PC-9 (cell line): ENCODE results near the gene NID2. TPM values are rescaled to one million over a fixed set of nuclear protein-coding genes. Genes with fewer than 3 reads are reported as not detected.

ENCODE experiments used
- BruUV-seq: library from RNA; stranded (reverse); fragments of 400-500 nt; replicated peaks from 2 replicates; lab custom pipeline; 2021; lab: Mats Ljungman, UMichigan
- CTCF ChIA-PET: fragments of 300-600 bp; sonication (Branson Sonifier 250); formaldehyde crosslinking; loops from one replicate; lab custom pipeline; 2022; ENCODE audit warnings: antibody characterized with exemption; lab: Charles Lee
- POLR2A ChIA-PET: fragments of 300-600 bp; sonication (Branson Sonifier 250); formaldehyde crosslinking; loops from one replicate; lab custom pipeline; 2022; ENCODE audit warnings: antibody characterized with exemption; ENCODE audit not compliant: unreplicated experiment; lab: Charles Lee
- DNase-seq, 2 experiments: peaks; one replicate each; pipeline versions ENCODE4 v3.0.0 to v3.0.0-alpha.2; 2015 to 2022; ENCODE audit warnings: mixed read lengths in 1 of 2
- H2AFZ ChIP-seq: fragments of 200-600 bp; sonication (generic); 2 replicates; pipeline ENCODE4 v1.8.1; 2017; ENCODE audit warnings: antibody characterized with exemption
- H3F3A ChIP-seq: fragments of 200-600 bp; sonication (generic); 2 replicates; pipeline ENCODE4 v1.8.1; 2017; ENCODE audit warnings: antibody characterized with exemption, mild to moderate bottlenecking, low read depth; ENCODE audit not compliant: insufficient read depth
- H3K27ac ChIP-seq: fragments of 200-600 bp; sonication (generic); 2 replicates; pipeline ENCODE4 v1.6.1; 2016; ENCODE audit warnings: mixed run types
- H3K27me3 ChIP-seq: fragments of 200-600 bp; sonication (generic); 2 replicates; pipeline ENCODE4 v1.6.1; 2016; ENCODE audit warnings: low read depth, mixed run types; ENCODE audit not compliant: insufficient read depth
- H3K36me3 ChIP-seq: fragments of 200-600 bp; sonication (generic); 2 replicates; pipeline ENCODE4 v1.6.1; 2016; ENCODE audit warnings: low read depth, mixed run types
- H3K4me1 ChIP-seq: fragments of 200-600 bp; sonication (generic); replicated peaks from 2 replicates; pipeline ENCODE4 v1.6.1; 2016; ENCODE audit warnings: mixed run types; ENCODE audit not compliant: insufficient read depth
- H3K4me2 ChIP-seq: fragments of 200-600 bp; sonication (generic); 2 replicates; pipeline ENCODE4 v1.6.1; 2017; ENCODE audit warnings: mixed run types
- H3K4me3 ChIP-seq: fragments of 200-600 bp; sonication (generic); 2 replicates; pipeline ENCODE4 v1.6.1; 2016; ENCODE audit warnings: mixed run types
- H3K79me2 ChIP-seq: fragments of 200-600 bp; sonication (generic); 2 replicates; pipeline ENCODE4 v1.6.1; 2017; ENCODE audit warnings: low read depth, mixed run types
- H3K9me2 ChIP-seq: fragments of 200-600 bp; sonication (generic); 2 replicates; pipeline ENCODE4 v1.8.1; 2017; ENCODE audit warnings: mild to moderate bottlenecking; ENCODE audit not compliant: insufficient read depth
- H3K9me3 ChIP-seq: fragments of 200-600 bp; sonication (generic); 2 replicates; pipeline ENCODE4 v1.8.1; 2016; ENCODE audit warnings: low read depth; ENCODE audit not compliant: insufficient read depth
- H4K20me1 ChIP-seq: fragments of 200-600 bp; sonication (generic); 2 replicates; pipeline ENCODE4 v1.8.1; 2017; ENCODE audit not compliant: insufficient read depth
- CTCF ChIP-seq: fragments of 200-600 bp; sonication (generic); conservative IDR thresholded peaks from 2 replicates; pipeline ENCODE4 v1.6.1; 2017; ENCODE audit warnings: mixed run types, antibody characterized with exemption, mild to moderate bottlenecking, moderate library complexity
- EZH2 ChIP-seq: fragments of 200-600 bp; sonication (generic); IDR thresholded peaks from 2 replicates; pipeline ENCODE4 v1.8.0; 2017; ENCODE audit warnings: antibody characterized with exemption, low read depth
- intact Hi-C: fragments of 100-400 bp; cut with micrococcal nuclease; formaldehyde crosslinking; loops from one replicate; pipeline ENCODE4 v1.10.0; 2022; ENCODE audit not compliant: unreplicated experiment
- total RNA-seq: library from RNA; stranded (reverse); gene quantifications from 2 replicates; pipeline ENCODE4 v1.2.3, GENCODE V29; 2021

The NID2 gene
- total RNA-seq, 1 experiment from 2014 or later = 0.11 TPM

GRCh38 chr14:52031781-52032180 lies 37.1 kb downstream of the NID2 start:
- ChIA-PET CTCF (no interaction called here), POLR2A (no interaction called here)
- H3K4me1 ChIP-seq = peaks cover 12% of the 10 kb centered on the region; the same call in 1 of the 2 replicates
- DNase-seq = no peak
- TF ChIP-seq EZH2 (no peak), CTCF (no peak)
- H3K9me3 ChIP-seq = no peaks in the 10 kb centered on the region
- H4K20me1 ChIP-seq = no peaks in the 10 kb centered on the region
- no peak overlapping the region for H3K4me2 ChIP-seq
- H3K79me2 ChIP-seq = no peaks in the 10 kb centered on the region
- no peak overlapping the region for H2AFZ ChIP-seq
- H3K36me3 ChIP-seq = no peaks in the 10 kb centered on the region
- H3K9me2 ChIP-seq = no peaks in the 10 kb centered on the region
- H3F3A ChIP-seq = peaks cover 13% of the 10 kb centered on the region; the same call in 1 of the 2 replicates
- H3K27ac ChIP-seq = no peak overlapping the region
- no peak overlapping the region for H3K4me3 ChIP-seq
- no TSS peak for BruUV-seq
- intact Hi-C loops = no loop called here
- no peaks in the 10 kb centered on the region for H3K27me3 ChIP-seq

- CTCF ChIA-PET = no interaction called here
- no peak overlapping the region for H3K27ac ChIP-seq
- no peak overlapping the region for H3K4me3 ChIP-seq
- no peaks in the 10 kb centered on the region; the same call in 1 of the 2 replicates for H3K9me3 ChIP-seq
- H2AFZ ChIP-seq = no peak overlapping the region
- H3K4me2 ChIP-seq = no peak overlapping the region
- peaks cover 12% of the 10 kb centered on the region; the same call in 1 of the 2 replicates for H3K4me1 ChIP-seq
- no peaks in the 10 kb centered on the region for H4K20me1 ChIP-seq
- H3K9me2 ChIP-seq = no peaks in the 10 kb centered on the region
- POLR2A ChIA-PET = no interaction called here
- no TSS peak for BruUV-seq
- DNase-seq = no peak
- H3K36me3 ChIP-seq = no peaks in the 10 kb centered on the region
- no peaks in the 10 kb centered on the region for H3K79me2 ChIP-seq
- intact Hi-C loops = no loop called here
- no peaks in the 10 kb centered on the region for H3K27me3 ChIP-seq
- TF ChIP-seq CTCF (no peak), EZH2 (no peak)
- H3F3A ChIP-seq = peaks cover 13% of the 10 kb centered on the region; the same call in 1 of the 2 replicates
Measured at GRCh38 chr14:52029881-52030280, 39.0 kb downstream of the NID2 start.

- Histone ChIP-seq H3K4me1 (no peaks in the 10 kb centered on the region), H2AFZ (no peak overlapping the region), H3K4me3 (no peak overlapping the region), H3K9me2 (no peaks in the 10 kb centered on the region), H3F3A (no peaks in the 10 kb centered on the region; the same call in 1 of the 2 replicates), H3K36me3 (no peaks in the 10 kb centered on the region), H3K79me2 (no peaks in the 10 kb centered on the region), H3K9me3 (no peaks in the 10 kb centered on the region; the same call in 1 of the 2 replicates), H3K27ac (no peak overlapping the region), H4K20me1 (no peaks in the 10 kb centered on the region), H3K27me3 (no peaks in the 10 kb centered on the region), H3K4me2 (no peak overlapping the region)
- BruUV-seq = no TSS peak
- POLR2A ChIA-PET = no interaction called here
- TF ChIP-seq EZH2 (no peak), CTCF (no peak)
- CTCF ChIA-PET = no interaction called here
- intact Hi-C loops = no loop called here
- DNase-seq = no peak
Measured at GRCh38 chr14:52026901-52027300, 42.0 kb downstream of the NID2 start.
